Effector CD4-positive, alpha-beta T cell (primary cell): ENCODE measurements around the gene CCDC15.

Experiments used
- DNase-seq: peaks from one replicate; pipeline ENCODE4 v3.0.0-alpha.2; 2020

The CCDC15 gene

DNA sequence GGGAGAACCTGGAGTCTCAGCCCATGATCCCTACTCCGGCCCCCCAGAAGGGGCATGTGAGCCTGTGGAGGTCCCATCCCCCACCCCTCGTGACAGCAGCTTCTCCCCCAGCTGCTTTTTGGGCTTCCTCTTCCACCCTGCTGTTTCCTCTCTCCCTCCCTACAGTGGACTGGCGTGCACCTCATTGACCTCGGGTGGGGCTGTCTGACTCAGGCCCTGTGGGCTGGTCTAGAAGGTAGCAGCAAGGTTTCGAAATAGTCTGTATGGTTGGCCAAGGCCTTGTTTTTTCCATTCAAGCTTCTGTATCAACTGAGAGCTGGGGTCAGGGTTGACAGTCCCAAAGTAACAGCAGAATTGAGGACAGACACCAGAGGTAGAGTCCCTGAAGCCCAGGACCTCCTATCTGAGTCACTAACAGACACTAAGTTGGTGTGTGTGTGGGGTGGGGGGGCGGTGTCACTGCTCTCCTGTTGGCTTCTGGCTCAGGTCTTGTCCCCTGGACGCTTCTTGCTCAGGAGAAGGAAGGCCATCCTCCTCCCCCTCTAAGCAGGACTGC lies 116.8 kb downstream of the CCDC15 start:
- DNase-seq: no peak

- no peak for DNase-seq
These were observed 117.4 kb downstream of the CCDC15 start for GRCh38 chr11:125071435-125071834.

- DNase-seq: no peak
These were observed 117.8 kb downstream of the CCDC15 start for GRCh38 chr11:125071846-125072217.

- DNase-seq: no peak
These were observed 118.4 kb downstream of the CCDC15 start for GRCh38 chr11:125072218-125072960.

DNA sequence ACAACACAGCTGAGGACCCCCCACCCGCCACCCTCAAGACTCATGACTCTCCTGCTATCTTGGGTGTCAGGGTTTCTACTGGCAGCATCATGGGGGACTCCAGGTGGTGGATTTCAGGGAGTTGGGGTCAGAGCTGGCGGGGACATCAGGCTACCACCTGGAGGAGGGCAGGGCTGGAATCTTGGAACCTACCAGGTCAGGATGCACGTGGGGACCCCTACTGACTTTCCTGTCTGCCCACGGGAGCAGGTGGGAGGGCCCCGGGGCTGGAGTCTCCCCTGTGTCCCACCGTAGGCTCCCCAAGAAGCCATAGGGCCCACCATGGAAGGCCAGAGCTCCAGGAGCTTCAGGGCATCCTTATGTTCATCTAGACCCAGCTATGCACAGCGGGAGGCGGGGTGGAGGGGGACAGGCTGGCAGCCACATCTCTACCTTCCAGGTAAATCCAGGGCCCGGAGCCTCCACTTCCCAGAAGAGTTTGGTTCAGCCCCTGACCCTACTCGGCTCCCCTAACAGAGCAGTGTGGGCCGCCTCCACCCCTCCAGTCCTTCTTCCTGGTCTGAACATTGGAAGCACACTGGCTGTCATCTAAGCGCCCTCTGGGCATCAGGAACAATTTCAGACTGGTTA lies 119.1 kb downstream of the CCDC15 start:
- DNase-seq: no peak

GRCh38 chr11:125073616-125074483 lies 119.8 kb downstream of the CCDC15 start:
- no peak for DNase-seq

DNA sequence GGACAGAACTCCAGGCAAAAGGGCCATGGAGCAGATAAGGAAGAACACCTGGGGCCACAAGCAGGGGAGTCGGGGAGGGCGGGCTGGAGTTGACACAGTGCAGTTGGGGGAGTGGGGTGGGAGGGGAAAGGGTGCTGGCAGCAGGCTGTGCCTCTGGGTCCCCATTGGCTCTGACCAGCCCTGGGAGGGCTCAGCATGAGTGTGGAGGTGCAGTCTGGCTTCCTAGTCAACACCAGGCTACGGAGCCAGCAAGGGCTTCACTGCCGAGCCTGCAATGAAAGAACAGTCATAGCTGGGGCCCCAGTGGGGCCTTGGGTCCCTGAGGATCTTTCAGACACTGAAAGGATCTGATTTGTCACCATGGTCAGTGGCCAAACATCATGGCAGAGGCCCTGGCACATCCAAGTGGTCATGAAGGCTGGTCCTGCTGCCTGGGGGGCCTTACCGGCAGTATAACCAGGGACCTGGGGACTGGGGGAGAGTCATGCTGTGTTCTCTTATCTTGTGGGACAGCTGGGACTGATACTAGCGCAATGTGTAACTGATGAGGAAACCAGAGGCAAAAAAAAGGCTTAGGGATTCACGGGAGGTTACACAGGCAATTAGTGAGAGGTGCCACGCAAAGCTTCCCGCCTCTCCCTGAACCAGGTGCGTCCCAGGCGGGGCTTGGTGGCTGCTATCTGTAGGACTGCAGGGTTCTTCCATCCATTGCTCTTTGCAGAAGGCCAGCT lies 120.7 kb downstream of the CCDC15 start:
- no peak for DNase-seq

- DNase-seq: no peak
These were observed 121.2 kb downstream of the CCDC15 start for GRCh38 chr11:125075242-125075625.

DNA sequence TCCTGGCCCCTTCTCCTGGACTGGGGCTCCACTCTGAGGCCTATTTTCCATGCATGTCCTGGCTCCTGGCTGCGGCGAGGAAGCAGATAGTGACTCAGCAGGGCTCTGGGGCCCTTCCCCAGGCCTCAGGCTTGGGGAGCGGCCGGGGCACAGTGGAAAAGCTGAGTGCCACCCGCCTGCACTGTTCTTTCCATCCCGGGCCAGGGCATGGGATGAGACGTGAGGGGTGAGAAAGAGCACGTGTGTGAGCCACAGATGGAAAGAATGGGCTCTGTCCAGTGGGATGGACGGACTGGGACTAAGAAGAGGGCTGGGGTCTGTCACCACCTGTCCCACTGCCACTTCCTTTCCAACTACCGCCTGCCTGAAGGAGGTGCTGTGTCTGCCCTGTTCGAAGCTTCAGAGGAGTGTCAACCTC lies 121.9 kb downstream of the CCDC15 start:
- no peak for DNase-seq

DNA sequence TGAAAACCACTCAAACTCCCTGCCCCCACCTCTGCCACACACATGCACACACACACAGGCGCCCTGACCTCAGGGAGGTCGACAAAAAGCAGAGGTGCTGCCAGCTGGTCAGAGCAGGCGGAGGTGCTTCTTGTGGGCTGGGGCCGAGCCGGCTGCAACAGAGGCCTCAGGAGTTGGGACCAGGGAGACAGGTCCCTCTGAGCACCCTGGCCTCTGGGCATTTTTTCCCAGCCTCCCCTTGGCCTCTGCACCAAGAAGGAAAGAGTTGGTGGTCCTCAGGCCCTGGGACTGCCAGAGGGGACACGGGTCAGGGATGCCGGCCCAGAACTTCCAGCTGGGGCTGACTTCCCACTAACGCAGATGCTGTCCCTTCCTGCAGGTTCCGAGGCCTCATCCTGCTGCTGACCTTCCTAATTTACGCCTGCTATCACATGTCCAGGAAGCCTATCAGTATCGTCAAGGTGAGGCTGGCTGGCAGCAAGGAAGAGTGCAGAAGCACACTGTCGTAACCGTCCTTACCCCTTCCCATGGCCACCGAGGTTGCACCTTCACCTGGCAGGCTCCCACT lies 122.5 kb downstream of the CCDC15 start:
- no peak for DNase-seq

DNA sequence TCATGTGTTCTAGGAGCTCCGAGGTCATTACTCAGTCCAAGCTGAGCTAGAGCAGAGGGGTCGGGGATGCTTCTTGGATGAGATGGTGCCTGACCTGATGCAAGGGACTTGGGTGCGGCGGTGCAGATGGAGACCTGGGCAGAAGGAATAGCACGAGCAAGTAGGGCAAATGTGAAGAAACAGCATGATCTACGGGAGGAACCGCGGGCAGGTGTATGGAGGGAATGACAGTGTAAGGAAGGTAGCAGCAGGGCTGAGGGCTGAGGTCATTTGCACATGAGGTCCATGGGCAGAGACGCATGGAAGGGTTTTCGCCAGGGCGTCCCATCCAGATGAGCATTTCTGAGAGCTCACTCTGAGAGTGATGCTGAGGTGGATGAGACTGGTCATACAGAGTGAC lies 124.0 kb downstream of the CCDC15 start:
- DNase-seq: no peak

DNA sequence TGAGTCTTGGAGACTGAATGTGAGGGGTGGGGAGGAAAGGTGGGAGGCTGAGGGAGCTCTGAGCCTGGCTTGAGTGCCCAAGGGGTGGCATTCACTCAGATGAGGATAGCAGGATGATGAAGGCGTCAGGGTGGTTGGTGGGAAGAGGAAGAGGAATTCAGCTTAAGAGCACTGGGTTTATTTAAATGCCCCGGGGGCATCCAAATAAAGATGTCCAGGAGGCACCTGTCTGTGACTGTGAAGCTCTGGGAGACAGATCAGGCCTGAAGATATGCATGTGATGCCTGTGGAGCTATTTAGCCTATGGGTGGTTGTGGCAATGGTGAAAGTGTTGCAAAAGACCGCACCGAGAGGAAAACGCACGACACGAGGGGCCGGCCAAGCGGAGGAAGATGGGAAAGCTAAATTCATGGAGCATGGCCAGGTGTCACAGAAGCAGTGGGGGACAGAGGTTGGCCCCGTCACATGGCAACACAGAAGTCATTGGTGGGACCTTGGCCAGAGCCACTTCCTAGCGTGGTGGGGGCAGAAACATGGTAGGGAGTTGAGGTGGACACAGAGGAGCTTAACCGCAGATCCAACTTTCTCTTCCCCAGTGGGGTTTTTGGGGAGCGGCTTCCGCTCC lies 124.6 kb downstream of the CCDC15 start:
- DNase-seq: no peak

DNA sequence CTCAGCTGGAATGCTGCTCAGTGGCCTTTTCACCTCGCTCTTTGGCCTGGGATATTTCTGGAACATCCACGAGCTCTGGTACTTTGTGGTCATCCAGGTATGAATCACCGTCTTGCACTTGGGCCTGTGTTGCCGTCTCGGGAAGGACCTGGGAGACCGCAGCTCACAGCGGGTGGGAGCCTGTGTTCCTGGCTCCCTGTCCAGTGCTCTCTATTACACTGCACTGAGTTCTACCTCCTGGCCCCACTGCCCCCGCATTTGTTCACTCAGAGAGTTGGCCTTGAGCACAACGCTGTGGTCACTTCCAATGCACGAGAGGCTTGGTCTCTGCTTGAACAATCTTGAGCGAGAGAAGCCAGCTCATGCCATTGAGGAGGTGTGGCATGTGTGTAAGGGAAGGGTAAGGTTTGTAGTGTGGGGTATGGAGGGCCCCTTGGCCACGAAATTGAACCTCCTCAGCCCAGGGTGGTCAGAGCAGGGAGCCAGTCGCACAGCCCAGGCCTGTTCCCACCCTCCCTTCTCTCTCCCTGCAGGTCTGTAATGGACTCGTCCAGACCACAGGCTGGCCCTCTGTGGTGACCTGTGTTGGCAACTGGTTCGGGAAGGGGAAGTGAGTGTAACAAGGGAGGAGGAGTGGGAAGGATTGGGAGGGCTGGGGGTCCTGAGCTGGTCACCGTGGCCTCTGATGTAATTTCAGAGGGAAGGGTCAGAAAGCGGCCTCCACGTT lies 125.3 kb downstream of the CCDC15 start:
- no peak for DNase-seq

DNA sequence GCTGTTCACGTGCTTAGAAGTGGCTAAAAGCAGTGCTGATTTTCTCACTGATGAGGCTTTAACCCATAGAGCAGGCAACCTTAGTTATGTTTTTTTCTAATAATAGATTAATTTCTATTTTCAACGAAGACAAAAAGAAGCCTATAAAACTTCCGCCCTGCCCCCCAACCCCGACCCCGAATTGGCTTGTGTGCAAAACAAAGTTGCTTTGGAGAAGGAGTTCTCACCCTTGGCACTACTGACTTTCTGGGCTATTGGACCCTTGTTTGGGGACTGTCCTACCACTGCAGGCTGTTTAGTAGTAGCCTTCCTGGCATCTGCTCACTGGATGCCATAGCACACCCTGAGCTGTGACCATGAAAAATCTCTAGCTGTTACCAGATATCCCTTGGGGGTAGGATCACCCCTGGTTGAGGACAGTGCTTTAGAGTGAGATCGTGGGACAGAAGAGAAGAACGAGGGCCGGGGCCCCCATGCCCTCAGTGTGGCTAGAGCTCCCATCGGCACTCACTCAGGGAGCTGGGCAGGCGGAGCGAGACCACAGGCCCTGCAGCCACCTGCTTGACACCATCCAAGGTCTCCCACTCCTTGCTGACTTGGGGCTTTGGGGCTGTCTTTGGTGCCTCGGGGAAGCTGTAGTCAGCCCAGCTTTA lies 126.0 kb downstream of the CCDC15 start:
- DNase-seq: no peak

- DNase-seq: no peak
These were observed 126.5 kb downstream of the CCDC15 start for GRCh38 chr11:125080531-125080911.

GRCh38 chr11:125081098-125081798 lies 127.2 kb downstream of the CCDC15 start:
- DNase-seq: no peak

GRCh38 chr11:125082040-125082439 lies 128.0 kb downstream of the CCDC15 start:
- no peak for DNase-seq

GRCh38 chr11:125082611-125083311 lies 128.8 kb downstream of the CCDC15 start:
- DNase-seq: no peak
